Liver (tissue), 3 donors: Measurements from ENCODE around the gene SLC19A2.

Source experiments
- ATF3 ChIP-seq: IDR thresholded peaks from 2 replicates; pipeline ENCODE4 v1.6.1; 2016; ENCODE audit warnings: antibody characterized with exemption
- CTCF ChIP-seq: fragments of 150-350 bp; IDR thresholded peaks from 2 replicates; pipeline ENCODE4 v1.5.1; 2017; ENCODE audit warnings: improper control_type of control experiment, low read depth, low read length; ENCODE audit not compliant: missing input control
- HNF4A ChIP-seq, 2 donors: conservative IDR thresholded peaks; 2 replicates each; pipeline ENCODE4 v1.6.1; 2016; ENCODE audit warnings: antibody characterized with exemption in 2 of 2, mild to moderate bottlenecking in 2 of 2
- JUND ChIP-seq, 2 donors: IDR thresholded peaks; 2 replicates each; pipeline ENCODE4 v1.6.1; 2016; ENCODE audit warnings: antibody characterized with exemption in 2 of 2
- MAX ChIP-seq: IDR thresholded peaks from 2 replicates; pipeline ENCODE4 v1.6.1; 2016; ENCODE audit warnings: antibody characterized with exemption
- RAD21 ChIP-seq, 2 donors: IDR thresholded peaks; 2 replicates each; pipeline ENCODE4 v1.6.1; 2016; ENCODE audit warnings: antibody characterized with exemption in 2 of 2, mild to moderate bottlenecking in 2 of 2
- TAF1 ChIP-seq: conservative IDR thresholded peaks from 2 replicates; pipeline ENCODE4 v1.6.1; 2016; ENCODE audit warnings: antibody characterized with exemption, mild to moderate bottlenecking
- donor health status: healthy.
- donor health status: healthy.

- no peak for TF ChIP-seq CTCF
- TF ChIP-seq RAD21 (IDR thresholded peaks at IDR 0.05) = no peak
- no peak for TF ChIP-seq JUND (IDR thresholded peaks at IDR 0.05)
- no peak for TF ChIP-seq MAX
- no peak for TF ChIP-seq HNF4A (conservative IDR thresholded peaks at IDR 0.05)
- TF ChIP-seq TAF1 = no peak
- no peak for TF ChIP-seq ATF3
Observed at GRCh38 chr1:169456029-169456428, 29.7 kb downstream of the SLC19A2 start.
